ENCODE results near the gene TARS1. TPM values are rescaled to one million over a fixed set of nuclear protein-coding genes. Genes with fewer than 3 reads are reported as not detected.

Gene TARS1
- total and polyA plus RNA-seq, 5 donors from 2014 or later: 46.7 to 71.3 (median 62.5) TPM

- no peak for ATAC-seq (ENCODE audit: low read depth in 2 of 2)
- Histone ChIP-seq H3K36me3 (ENCODE audit: control insufficient read depth, insufficient read depth, low read length) (peaks cover 45% of the 10 kb centered on the region), H3K4me3 (ENCODE audit: low read depth, low read length) (no peak overlapping the region), H3K27ac (ENCODE audit: insufficient read depth, low read length, poor library complexity, severe bottlenecking) (no peak overlapping the region), H3K9me3 (ENCODE audit: control insufficient read depth in 2 of 2, low read length in 2 of 2) (no peaks in the 10 kb centered on the region), H3K4me1 (ENCODE audit: control insufficient read depth, insufficient read depth, low read length, poor library complexity, severe bottlenecking) (peaks cover 28% of the 10 kb centered on the region), H3K27me3 (ENCODE audit: control insufficient read depth, insufficient read depth, low read length) (no peaks in the 10 kb centered on the region)
- no peaks in the 10 kb centered on the region for H3K27me3 Mint-ChIP-seq
- peaks cover 24% of the 10 kb centered on the region for H3K36me3 Mint-ChIP-seq
- H3K27ac Mint-ChIP-seq: peak overlapping the region in 1 of 3 donors; percentile 74
- no peaks in the 10 kb centered on the region for H3K9me3 Mint-ChIP-seq
- peak overlapping the region in 1 of 4 donors; percentile 13 for H3K4me3 Mint-ChIP-seq
- peaks cover 28 to 54% (median 38%) of the 10 kb centered on the region in 4 donors for H3K4me1 Mint-ChIP-seq
- DNase-seq: no peak
Observed at GRCh38 chr5:33444542-33444941, 3.8 kb downstream of the TARS1 start.

GRCh38 chr5:33445798-33446197, 5.0 kb downstream of the TARS1 start:
- H3K4me1 ChIP-seq (ENCODE audit: control insufficient read depth, insufficient read depth, low read length, poor library complexity, severe bottlenecking): peaks cover 19% of the 10 kb centered on the region
- no peak overlapping the region for H3K4me3 ChIP-seq (ENCODE audit: low read depth, low read length)
- peaks cover 28 to 54% (median 40%) of the 10 kb centered on the region in 4 donors for H3K4me1 Mint-ChIP-seq
- H3K27me3 Mint-ChIP-seq: no peaks in the 10 kb centered on the region
- H3K4me3 Mint-ChIP-seq: no peak overlapping the region
- ATAC-seq (ENCODE audit: low read depth in 2 of 2): no peak
- no peak for DNase-seq
- H3K27ac Mint-ChIP-seq: peak overlapping the region in 1 of 3 donors; percentile 1
- H3K9me3 Mint-ChIP-seq: no peaks in the 10 kb centered on the region
- H3K27me3 ChIP-seq (ENCODE audit: control insufficient read depth, insufficient read depth, low read length): no peaks in the 10 kb centered on the region
- H3K36me3 Mint-ChIP-seq: peaks cover 30% of the 10 kb centered on the region
- no peak overlapping the region for H3K27ac ChIP-seq (ENCODE audit: insufficient read depth, low read length, poor library complexity, severe bottlenecking)
- peaks cover 45% of the 10 kb centered on the region for H3K36me3 ChIP-seq (ENCODE audit: control insufficient read depth, insufficient read depth, low read length)
- H3K9me3 ChIP-seq (ENCODE audit: control insufficient read depth in 2 of 2, low read length in 2 of 2): no peaks in the 10 kb centered on the region

- peaks cover under 1% of the 10 kb centered on the region for H3K4me1 ChIP-seq (ENCODE audit: control insufficient read depth, insufficient read depth, low read length, poor library complexity, severe bottlenecking)
- peaks cover 48% of the 10 kb centered on the region for H3K36me3 ChIP-seq (ENCODE audit: control insufficient read depth, insufficient read depth, low read length)
- peak overlapping the region in 1 of 3 donors; percentile 36 for H3K27ac Mint-ChIP-seq
Observed at GRCh38 chr5:33448118-33448517, 7.4 kb downstream of the TARS1 start.

GRCh38 chr5:33457126-33457525, 16.4 kb downstream of the TARS1 start:
- Histone ChIP-seq H3K4me1 (ENCODE audit: control insufficient read depth, insufficient read depth, low read length, poor library complexity, severe bottlenecking) (no peaks in the 10 kb centered on the region), H3K36me3 (ENCODE audit: control insufficient read depth, insufficient read depth, low read length) (peaks cover 92% of the 10 kb centered on the region), H3K27ac (ENCODE audit: insufficient read depth, low read length, poor library complexity, severe bottlenecking) (no peak overlapping the region), H3K9me3 (ENCODE audit: control insufficient read depth in 2 of 2, low read length in 2 of 2) (no peaks in the 10 kb centered on the region), H3K27me3 (ENCODE audit: control insufficient read depth, insufficient read depth, low read length) (no peaks in the 10 kb centered on the region), H3K4me3 (ENCODE audit: low read depth, low read length) (no peak overlapping the region)
- Mint-ChIP-seq H3K27me3 (no peaks in the 10 kb centered on the region), H3K9me3 (no peaks in the 10 kb centered on the region), H3K4me3 (no peak overlapping the region), H3K4me1 (peaks cover 0 to 6% (median 4%) of the 10 kb centered on the region in 4 donors), H3K36me3 (peaks cover 65% of the 10 kb centered on the region), H3K27ac (no peak overlapping the region)
- ATAC-seq (ENCODE audit: low read depth in 2 of 2) (no peak), DNase-seq (no peak)

More at GRCh38 chr5:33448118-33448517, 7.4 kb downstream of the TARS1 start:
- Histone ChIP-seq H3K27ac (ENCODE audit: insufficient read depth, low read length, poor library complexity, severe bottlenecking) (no peak overlapping the region), H3K9me3 (ENCODE audit: control insufficient read depth in 2 of 2, low read length in 2 of 2) (no peaks in the 10 kb centered on the region), H3K27me3 (ENCODE audit: control insufficient read depth, insufficient read depth, low read length) (no peaks in the 10 kb centered on the region), H3K4me3 (ENCODE audit: low read depth, low read length) (no peak overlapping the region)
- Mint-ChIP-seq H3K4me1 (peaks cover 23 to 52% (median 40%) of the 10 kb centered on the region in 4 donors), H3K9me3 (no peaks in the 10 kb centered on the region), H3K36me3 (peaks cover 39% of the 10 kb centered on the region), H3K27me3 (no peaks in the 10 kb centered on the region), H3K4me3 (no peak overlapping the region)
- DNase-seq (no peak), ATAC-seq (ENCODE audit: low read depth in 2 of 2) (no peak)

- Histone ChIP-seq H3K4me1 (ENCODE audit: control insufficient read depth, insufficient read depth, low read length, poor library complexity, severe bottlenecking) (no peaks in the 10 kb centered on the region), H3K4me3 (ENCODE audit: low read depth, low read length) (no peak overlapping the region), H3K27me3 (ENCODE audit: control insufficient read depth, insufficient read depth, low read length) (no peaks in the 10 kb centered on the region), H3K36me3 (ENCODE audit: control insufficient read depth, insufficient read depth, low read length) (peaks cover 96% of the 10 kb centered on the region), H3K27ac (ENCODE audit: insufficient read depth, low read length, poor library complexity, severe bottlenecking) (no peak overlapping the region), H3K9me3 (ENCODE audit: control insufficient read depth in 2 of 2, low read length in 2 of 2) (no peaks in the 10 kb centered on the region)
- Mint-ChIP-seq H3K4me3 (no peak overlapping the region), H3K27ac (no peak overlapping the region), H3K27me3 (no peaks in the 10 kb centered on the region), H3K9me3 (no peaks in the 10 kb centered on the region), H3K4me1 (no peaks in the 10 kb centered on the region), H3K36me3 (peaks cover 62% of the 10 kb centered on the region)
- DNase-seq: no peak
- ATAC-seq (ENCODE audit: low read depth in 2 of 2): no peak
Observed at GRCh38 chr5:33457817-33458216, 17.1 kb downstream of the TARS1 start.

GRCh38 chr5:33460210-33460609, 19.4 kb downstream of the TARS1 start:
- Mint-ChIP-seq H3K36me3 (peaks cover 63% of the 10 kb centered on the region), H3K9me3 (no peaks in the 10 kb centered on the region), H3K27me3 (no peaks in the 10 kb centered on the region), H3K27ac (peak overlapping the region in 1 of 3 donors; percentile 75), H3K4me3 (no peak overlapping the region), H3K4me1 (no peaks in the 10 kb centered on the region)
- Histone ChIP-seq H3K4me1 (ENCODE audit: control insufficient read depth, insufficient read depth, low read length, poor library complexity, severe bottlenecking) (no peaks in the 10 kb centered on the region), H3K27me3 (ENCODE audit: control insufficient read depth, insufficient read depth, low read length) (no peaks in the 10 kb centered on the region), H3K4me3 (ENCODE audit: low read depth, low read length) (no peak overlapping the region), H3K36me3 (ENCODE audit: control insufficient read depth, insufficient read depth, low read length) (peaks cover 97% of the 10 kb centered on the region), H3K9me3 (ENCODE audit: control insufficient read depth in 2 of 2, low read length in 2 of 2) (no peaks in the 10 kb centered on the region), H3K27ac (ENCODE audit: insufficient read depth, low read length, poor library complexity, severe bottlenecking) (no peak overlapping the region)
- DNase-seq: no peak
- ATAC-seq (ENCODE audit: low read depth in 2 of 2): no peak

- no peaks in the 10 kb centered on the region for H3K4me1 ChIP-seq (ENCODE audit: control insufficient read depth, insufficient read depth, low read length, poor library complexity, severe bottlenecking)
- peaks cover 93% of the 10 kb centered on the region for H3K36me3 ChIP-seq (ENCODE audit: control insufficient read depth, insufficient read depth, low read length)
- H3K27me3 ChIP-seq (ENCODE audit: control insufficient read depth, insufficient read depth, low read length): no peaks in the 10 kb centered on the region
- no peak overlapping the region for H3K4me3 ChIP-seq (ENCODE audit: low read depth, low read length)
- no peaks in the 10 kb centered on the region for H3K9me3 ChIP-seq (ENCODE audit: control insufficient read depth in 2 of 2, low read length in 2 of 2)
- Mint-ChIP-seq H3K4me3 (no peak overlapping the region), H3K4me1 (no peaks in the 10 kb centered on the region), H3K36me3 (peaks cover 59% of the 10 kb centered on the region), H3K9me3 (no peaks in the 10 kb centered on the region), H3K27me3 (no peaks in the 10 kb centered on the region), H3K27ac (no peak overlapping the region)
- no peak overlapping the region for H3K27ac ChIP-seq (ENCODE audit: insufficient read depth, low read length, poor library complexity, severe bottlenecking)
- no peak for DNase-seq
- no peak for ATAC-seq (ENCODE audit: low read depth in 2 of 2)
Observed at GRCh38 chr5:33462456-33462855, 21.7 kb downstream of the TARS1 start.

GRCh38 chr5:33465120-33465519, 24.4 kb downstream of the TARS1 start:
- no peak overlapping the region for H3K27ac Mint-ChIP-seq
- H3K27ac ChIP-seq (ENCODE audit: insufficient read depth, low read length, poor library complexity, severe bottlenecking): no peak overlapping the region
- H3K36me3 Mint-ChIP-seq: peaks cover 48% of the 10 kb centered on the region
- no peak overlapping the region for H3K4me3 Mint-ChIP-seq
- no peaks in the 10 kb centered on the region for H3K27me3 ChIP-seq (ENCODE audit: control insufficient read depth, insufficient read depth, low read length)
- H3K4me1 Mint-ChIP-seq: no peaks in the 10 kb centered on the region
- H3K36me3 ChIP-seq (ENCODE audit: control insufficient read depth, insufficient read depth, low read length): peaks cover 91% of the 10 kb centered on the region
- no peaks in the 10 kb centered on the region for H3K4me1 ChIP-seq (ENCODE audit: control insufficient read depth, insufficient read depth, low read length, poor library complexity, severe bottlenecking)
- ATAC-seq (ENCODE audit: low read depth in 2 of 2) (no peak), DNase-seq (no peak)
- no peaks in the 10 kb centered on the region for H3K9me3 ChIP-seq (ENCODE audit: control insufficient read depth in 2 of 2, low read length in 2 of 2)
- no peaks in the 10 kb centered on the region for H3K9me3 Mint-ChIP-seq
- H3K27me3 Mint-ChIP-seq: no peaks in the 10 kb centered on the region
- no peak overlapping the region for H3K4me3 ChIP-seq (ENCODE audit: low read depth, low read length)

All from CD4-positive, CD25-positive, alpha-beta regulatory T cell (primary cell).